OCI-LY7 (cell line): Measurements from ENCODE around the gene ANK3.

Source experiments
- CTCF ChIP-seq: fragments of 200-600 bp; sonication (generic); conservative IDR thresholded peaks from 2 replicates; pipeline ENCODE4 v1.5.1; 2014; ENCODE audit warnings: mild to moderate bottlenecking, antibody characterized with exemption, low read length, moderate library complexity, mixed read lengths
- EZH2phosphoT487 ChIP-seq: fragments of 200-600 bp; sonication (generic); IDR thresholded peaks from 2 replicates; pipeline ENCODE4 v1.6.1; 2018; ENCODE audit warnings: low read depth, borderline replicate concordance, mild to moderate bottlenecking, mixed run types, antibody characterized with exemption, low read length, moderate library complexity, mixed read lengths

GRCh38 chr10:60359066-60359465, 30.6 kb downstream of the ANK3 start:
- TF ChIP-seq EZH2phosphoT487 (no peak), CTCF (no peak)
